Ovary (tissue), 9 donors: Measurements from ENCODE around the gene MLEC. TPM values are rescaled to one million over a fixed set of nuclear protein-coding genes. Genes with fewer than 3 reads are reported as not detected.

Experiments
- DNase-seq, 5 donors: peaks; one replicate each; pipeline ENCODE4 v3.0.0-alpha.2; 2019 to 2020
- H3K27ac ChIP-seq, 2 donors: fragments of 200-600 bp; one replicate each; pipeline versions ENCODE4 v1.5.1 to v1.8.0; 2019 to 2022
- H3K27me3 ChIP-seq: fragments of 200-600 bp; one replicate; pipeline ENCODE4 v1.8.0; 2022
- H3K36me3 ChIP-seq: fragments of 200-600 bp; sonication (generic); one replicate; pipeline ENCODE4 v1.5.1; 2019
- H3K4me1 ChIP-seq: one replicate; pipeline ENCODE4 v1.8.1; 2013; ENCODE audit warnings: mild to moderate bottlenecking, moderate library complexity; ENCODE audit not compliant: insufficient read depth
- H3K4me3 ChIP-seq: fragments of 200-600 bp; sonication (generic); one replicate; pipeline ENCODE4 v1.5.1; 2017
- H3K9me3 ChIP-seq, 2 donors: fragments of 200-600 bp in 1 of 2; sonication (generic) in 1 of 2; one replicate each; pipeline versions ENCODE4 v1.5.1 to v1.8.1; 2013 to 2019; ENCODE audit warnings: mild to moderate bottlenecking in 1 of 2, moderate library complexity in 1 of 2
- CTCF ChIP-seq, 3 donors: fragments of 450-650 bp in 2 of 3; fragments of 200-600 bp in 1 of 3; IDR thresholded peaks; one replicate each; pipeline versions ENCODE4 v1.5.1 to v1.8.0; 2016 to 2022; ENCODE audit warnings: antibody characterized with exemption in 3 of 3, mild to moderate bottlenecking in 1 of 3
- EP300 ChIP-seq: sonication (generic); formaldehyde crosslinking; IDR thresholded peaks from one replicate; pipeline ENCODE4 v1.6.1; 2017; ENCODE audit warnings: antibody characterized with exemption
- POLR2A ChIP-seq: fragments of 450-650 bp; IDR thresholded peaks from one replicate; pipeline ENCODE4 v1.6.1; 2017; ENCODE audit warnings: antibody characterized with exemption, mild to moderate bottlenecking, moderate library complexity
- WGBS, 3 donors: extraction: QIAGEN DNeasy Blood & Tissue Kit in 1 of 3; methylation state at CpG; one replicate each; pipeline versions ENCODE4 v1.1.5 to v1.1.7; 2013 to 2017; 5-methylcytosine and 5-hydroxymethylcytosine counted together
- intact Hi-C, 4 donors: fragments of 100-400 bp; cut with DNase I; formaldehyde crosslinking; loops; one replicate each; pipeline versions ENCODE4 v1.11.0 to v1.15.1; 2022 to 2023
- polyA plus RNA-seq, 2 donors: library from polyadenylated mRNA; stranded (reverse); fragments of 200-250 nt in 1 of 2; fragments of 350-450 nt in 1 of 2; fragmentation: Illumina TruSeq in 1 of 2; extraction: RNeasy Lipid Tissue Mini Kit (QIAGEN cat#74804) in 1 of 2; gene quantifications; one replicate each; pipeline ENCODE4 v1.2.3, GENCODE V29; 2013 to 2014
- total RNA-seq, 7 donors: library from RNA; depleted of rRNA in 2 of 7; stranded (reverse); fragments of >200 nt in 2 of 7; fragmentation: NEBNext Ultra II Directional in 3 of 7; extraction: Animal tissue kit (Norgen Biotek cat#: 25700) in 3 of 7; gene quantifications; one replicate each; pipeline versions ENCODE4 v1.1.0 to v1.2.4, GENCODE V29; 2016 to 2023
- donor health status: DM: no; HTN: no; CAD: no; lungs with moderate emphysema.
- donor health status: DM: no; HTN: no; CAD: no.
- donor health status: Bipolar disorder and iron deficiency.
- donor health status: DM: yes; HTN: yes; CAD: no.
- donor health status: DM: no; HTN: no; CAD: no.
- donor health status: DM: yes; HTN: yes; CAD: no.

The MLEC gene
- total and polyA plus RNA-seq, 9 donors = 29.2 to 169 (median 101) TPM

- Histone ChIP-seq H3K4me3 (no peak overlapping the region), H3K27ac (no peak overlapping the region), H3K27me3 (no peaks in the 10 kb centered on the region), H3K9me3 (no peaks in the 10 kb centered on the region), H3K4me1 (peaks cover 4% of the 10 kb centered on the region), H3K36me3 (no peaks in the 10 kb centered on the region)
- TF ChIP-seq CTCF (IDR thresholded peaks at IDR 0.05) (no peak), EP300 (no peak), POLR2A (no peak)
- 84 to 88% (median 85%) methylated on average over 25 of the region's 25 CpGs for WGBS, 3 donors
- intact Hi-C loops = no loop called here
- no peak for DNase-seq
These were observed 50.8 kb downstream of the MLEC start for GRCh38 chr12:120737557-120738251.

- no peak for TF ChIP-seq CTCF (IDR thresholded peaks at IDR 0.05)
- no peak for TF ChIP-seq POLR2A
- no peak for TF ChIP-seq EP300
- Histone ChIP-seq H3K27ac (no peak overlapping the region), H3K4me3 (no peak overlapping the region), H3K9me3 (no peaks in the 10 kb centered on the region), H3K36me3 (no peaks in the 10 kb centered on the region), H3K27me3 (no peaks in the 10 kb centered on the region), H3K4me1 (peaks cover 4% of the 10 kb centered on the region)
- 89 to 91% (median 89%) methylated on average over 25 to 31 of the region's 31 CpGs for WGBS, 3 donors
- DNase-seq = peak in 2 of 5 donors; percentile 28 to 36
- intact Hi-C loops = no loop called here
These were observed 51.5 kb downstream of the MLEC start for GRCh38 chr12:120738252-120739030.

- no peak for DNase-seq
- Histone ChIP-seq H3K9me3 (no peaks in the 10 kb centered on the region), H3K4me3 (no peak overlapping the region), H3K4me1 (peaks cover 4% of the 10 kb centered on the region), H3K27me3 (no peaks in the 10 kb centered on the region), H3K27ac (no peak overlapping the region), H3K36me3 (no peaks in the 10 kb centered on the region)
- TF ChIP-seq EP300 (no peak), POLR2A (no peak), CTCF (IDR thresholded peaks at IDR 0.05) (no peak)
- WGBS, 3 donors = 93 to 95% (median 95%) methylated on average over 37 to 38 of the region's 38 CpGs
- intact Hi-C loops = no loop called here
These were observed 52.2 kb downstream of the MLEC start for GRCh38 chr12:120739031-120739762.

- no peak overlapping the region for H3K27ac ChIP-seq
- DNase-seq = no peak
- H3K36me3 ChIP-seq = no peaks in the 10 kb centered on the region
- intact Hi-C loops = no loop called here
- WGBS, 3 donors = 79 to 82% (median 80%) methylated on average over 16 of the region's 16 CpGs
- TF ChIP-seq CTCF (IDR thresholded peaks at IDR 0.05) = no peak
- no peak for TF ChIP-seq POLR2A
- TF ChIP-seq EP300 = no peak
- H3K4me3 ChIP-seq = no peak overlapping the region
- H3K9me3 ChIP-seq = no peaks in the 10 kb centered on the region
- H3K4me1 ChIP-seq = peaks cover 4% of the 10 kb centered on the region
- no peaks in the 10 kb centered on the region for H3K27me3 ChIP-seq
These were observed 53.1 kb downstream of the MLEC start for GRCh38 chr12:120739821-120740613.
